Inferior parietal cortex (tissue), 1 donor: ENCODE measurements around the gene PLPP6.

Experiments used
- DNase-seq: peaks from one replicate; pipeline ENCODE4 v3.0.0-alpha.2; 2016; ENCODE audit errors: extremely low spot score

Gene PLPP6

GRCh38 chr9:4662989-4663792 is 1.1 kb downstream of the PLPP6 start:
- DNase-seq, result no peak

- peak; percentile 36 for DNase-seq
These were observed 1.9 kb downstream of the PLPP6 start for GRCh38 chr9:4663956-4664355.

- DNase-seq, result peak; percentile 39
These were observed 3.3 kb downstream of the PLPP6 start for GRCh38 chr9:4665357-4665756.

- DNase-seq, result peak; percentile 56
These were observed 4.1 kb downstream of the PLPP6 start, which contains the start of gene SPATA6L for GRCh38 chr9:4666042-4666699. Gene SPATA6L (minus strand): TSS chr9:4666480. CDS start chr9:4666250, 230 bp downstream.

GRCh38 chr9:4667681-4668080 is 5.6 kb downstream of the PLPP6 start:
- no peak for DNase-seq

- no peak for DNase-seq
These were observed 6.5 kb downstream of the PLPP6 start for GRCh38 chr9:4668604-4669003.

GRCh38 chr9:4669890-4670289 is 7.8 kb downstream of the PLPP6 start:
- no peak for DNase-seq

- no peak for DNase-seq
These were observed 8.5 kb downstream of the PLPP6 start for GRCh38 chr9:4670591-4670990.

GRCh38 chr9:4671737-4672136 is 9.6 kb downstream of the PLPP6 start:
- no peak for DNase-seq

- no peak for DNase-seq
These were observed 12.7 kb downstream of the PLPP6 start for GRCh38 chr9:4674783-4675182.

GRCh38 chr9:4677392-4677791 is 15.3 kb downstream of the PLPP6 start:
- DNase-seq, result no peak

GRCh38 chr9:4678679-4679267 is 16.7 kb downstream of the PLPP6 start:
- DNase-seq, result peak; percentile 72

- DNase-seq, result peak; percentile 93
These were observed 17.4 kb downstream of the PLPP6 start, which contains the start of gene CDC37L1 for GRCh38 chr9:4679268-4680172. Gene CDC37L1 (plus strand): TSS chr9:4679569. CDS start chr9:4679768, 199 bp downstream.

GRCh38 chr9:4680173-4680525 is 18.1 kb downstream of the PLPP6 start:
- peak; percentile 48 for DNase-seq

GRCh38 chr9:4680750-4681149 is 18.7 kb downstream of the PLPP6 start:
- no peak for DNase-seq

- no peak for DNase-seq
These were observed 22.7 kb downstream of the PLPP6 start for GRCh38 chr9:4684820-4685219.

GRCh38 chr9:4686112-4686511 is 24.0 kb downstream of the PLPP6 start:
- no peak for DNase-seq

- no peak for DNase-seq
These were observed 24.5 kb downstream of the PLPP6 start for GRCh38 chr9:4686584-4686983.

- no peak for DNase-seq
These were observed 26.9 kb downstream of the PLPP6 start for GRCh38 chr9:4689021-4689420.

GRCh38 chr9:4689687-4690104 is 27.6 kb downstream of the PLPP6 start:
- no peak for DNase-seq

- no peak for DNase-seq
These were observed 28.1 kb downstream of the PLPP6 start for GRCh38 chr9:4690144-4690543.

GRCh38 chr9:4691795-4692194 is 29.7 kb downstream of the PLPP6 start:
- DNase-seq, result no peak
